ENCODE measurements around the gene TMEM119. TPM values are rescaled to one million over a fixed set of nuclear protein-coding genes. Genes with fewer than 3 reads are reported as not detected.

Gene TMEM119
- total RNA-seq, 5 donors from 2014 or later (not counting 1 experiment from before 2014, with no cell fraction given), result 0.13 to 3.9 (median 0.98) TPM

GRCh38 chr12:108589028-108589839, 8.7 kb downstream of the TMEM119 start:
- ChIA-PET POLR2A (interaction anchor here (0.6 kb wide), 3 partner anchors 51 to 1537 kb away, joined by 3 to 8 read pairs (median 4); no protein-coding TSS in a partner anchor), CTCF (interaction anchor here in 1 of 2 donors (0.6 kb wide), 1 partner anchor 369 kb away, joined by 4 read pairs; no protein-coding TSS in a partner anchor)
- ATAC-seq (replicated peaks in 1 of 4) (no peak), DNase-seq (no peak)
- Mint-ChIP-seq H3K36me3 (no peaks in the 10 kb centered on the region), H3K27me3 (no peaks in the 10 kb centered on the region), H3K4me3 (no peak overlapping the region), H3K9me3 (no peaks in the 10 kb centered on the region), H3K27ac (no peak overlapping the region), H3K4me1 (no peaks in the 10 kb centered on the region)
- H3K36me3 ChIP-seq (ENCODE audit: control insufficient read depth in 2 of 2, extremely low read depth in 1 of 2, insufficient read depth in 1 of 2, low read length in 1 of 2), result no peaks in the 10 kb centered on the region
- H3K27me3 ChIP-seq (replicated peaks in 1 of 2; ENCODE audit: control insufficient read depth in 2 of 2, extremely low read depth in 1 of 2, insufficient read depth in 2 of 2, low read length in 1 of 2), result peaks cover 0 to 23% of the 10 kb centered on the region in 2 experiments
- H3K4me1 ChIP-seq (ENCODE audit: control insufficient read depth in 1 of 2, extremely low read depth in 1 of 2, insufficient read depth in 2 of 2, low read length in 2 of 2), result no peaks in the 10 kb centered on the region
- WGBS (ENCODE audit: insufficient coverage), result 81% methylated on average over 5 of the region's 15 CpGs
- no peak overlapping the region for H3K4me3 ChIP-seq (ENCODE audit: control insufficient read depth in 1 of 2, extremely low read depth in 1 of 2, low read length in 1 of 2)
- no peak overlapping the region for H3K27ac ChIP-seq (ENCODE audit: low read length)
- no peaks in the 10 kb centered on the region for H3K9me3 ChIP-seq

- no peak overlapping the region for H3K27ac ChIP-seq (ENCODE audit: low read length)
- no peaks in the 10 kb centered on the region for H3K36me3 ChIP-seq (ENCODE audit: control insufficient read depth in 2 of 2, extremely low read depth in 1 of 2, insufficient read depth in 1 of 2, low read length in 1 of 2)
- no peaks in the 10 kb centered on the region for H3K9me3 ChIP-seq
- H3K27me3 Mint-ChIP-seq, result no peaks in the 10 kb centered on the region
- no peaks in the 10 kb centered on the region for H3K4me1 ChIP-seq (ENCODE audit: control insufficient read depth in 1 of 2, extremely low read depth in 1 of 2, insufficient read depth in 2 of 2, low read length in 2 of 2)
- DNase-seq (no peak), ATAC-seq (replicated peaks in 1 of 4) (no peak)
- no peak overlapping the region for H3K4me3 ChIP-seq (ENCODE audit: control insufficient read depth in 1 of 2, extremely low read depth in 1 of 2, low read length in 1 of 2)
- H3K27me3 ChIP-seq (replicated peaks in 1 of 2; ENCODE audit: control insufficient read depth in 2 of 2, extremely low read depth in 1 of 2, insufficient read depth in 2 of 2, low read length in 1 of 2), result peaks cover 0 to 23% of the 10 kb centered on the region in 2 experiments
- H3K27ac Mint-ChIP-seq, result no peak overlapping the region
- ChIA-PET CTCF (no interaction called here), POLR2A (no interaction called here)
- H3K36me3 Mint-ChIP-seq, result no peaks in the 10 kb centered on the region
- no peaks in the 10 kb centered on the region for H3K9me3 Mint-ChIP-seq
- no peak overlapping the region for H3K4me3 Mint-ChIP-seq
- no peaks in the 10 kb centered on the region for H3K4me1 Mint-ChIP-seq
- WGBS (ENCODE audit: insufficient coverage), result no CpG with 5 or more reads among the region's 4 CpGs
Measured at GRCh38 chr12:108587826-108588225, 10.1 kb downstream of the TMEM119 start.

DNA sequence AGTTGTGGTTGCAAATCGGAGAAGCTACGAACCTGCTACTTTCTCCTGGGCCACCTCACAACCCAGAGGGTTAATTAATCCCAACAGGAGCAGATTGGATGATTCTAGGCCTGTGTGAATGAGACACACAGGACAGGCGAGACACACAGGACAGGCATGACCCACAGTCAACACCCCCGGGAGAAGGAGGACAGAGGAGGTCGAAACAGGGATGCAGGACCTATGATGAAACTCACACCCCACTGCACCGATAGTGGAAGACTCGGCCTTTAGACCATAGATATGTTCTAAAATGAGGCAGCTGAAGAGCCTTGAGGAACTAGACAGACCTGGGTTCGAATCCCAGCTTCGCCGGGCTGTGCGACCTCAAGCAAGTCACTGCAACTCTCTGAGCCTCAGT, 11.6 kb downstream of the TMEM119 start:
- Histone ChIP-seq H3K4me3 (ENCODE audit: control insufficient read depth in 1 of 2, extremely low read depth in 1 of 2, low read length in 1 of 2) (no peak overlapping the region), H3K27ac (ENCODE audit: low read length) (no peak overlapping the region), H3K27me3 (replicated peaks in 1 of 2; ENCODE audit: control insufficient read depth in 2 of 2, extremely low read depth in 1 of 2, insufficient read depth in 2 of 2, low read length in 1 of 2) (peaks cover 0 to 23% of the 10 kb centered on the region in 2 experiments), H3K4me1 (ENCODE audit: control insufficient read depth in 1 of 2, extremely low read depth in 1 of 2, insufficient read depth in 2 of 2, low read length in 2 of 2) (no peaks in the 10 kb centered on the region), H3K9me3 (no peaks in the 10 kb centered on the region), H3K36me3 (ENCODE audit: control insufficient read depth in 2 of 2, extremely low read depth in 1 of 2, insufficient read depth in 1 of 2, low read length in 1 of 2) (no peaks in the 10 kb centered on the region)
- Mint-ChIP-seq H3K27me3 (no peaks in the 10 kb centered on the region), H3K9me3 (no peaks in the 10 kb centered on the region), H3K4me1 (no peaks in the 10 kb centered on the region), H3K4me3 (no peak overlapping the region), H3K27ac (no peak overlapping the region), H3K36me3 (no peaks in the 10 kb centered on the region)
- 83% methylated on average over 7 of the region's 11 CpGs for WGBS (ENCODE audit: insufficient coverage)
- POLR2A ChIA-PET, result no interaction called here
- ATAC-seq (replicated peaks in 1 of 4) (no peak), DNase-seq (no peak)
- CTCF ChIA-PET, result no interaction called here

- Mint-ChIP-seq H3K36me3 (no peaks in the 10 kb centered on the region), H3K9me3 (no peaks in the 10 kb centered on the region), H3K4me3 (no peak overlapping the region), H3K27me3 (no peaks in the 10 kb centered on the region), H3K27ac (no peak overlapping the region), H3K4me1 (no peaks in the 10 kb centered on the region)
- no peak for ATAC-seq (replicated peaks in 1 of 4)
- POLR2A ChIA-PET, result no interaction called here
- Histone ChIP-seq H3K36me3 (ENCODE audit: control insufficient read depth in 2 of 2, extremely low read depth in 1 of 2, insufficient read depth in 1 of 2, low read length in 1 of 2) (no peaks in the 10 kb centered on the region), H3K27me3 (replicated peaks in 1 of 2; ENCODE audit: control insufficient read depth in 2 of 2, extremely low read depth in 1 of 2, insufficient read depth in 2 of 2, low read length in 1 of 2) (peaks cover 0 to 23% of the 10 kb centered on the region in 2 experiments), H3K27ac (ENCODE audit: low read length) (no peak overlapping the region), H3K4me1 (ENCODE audit: control insufficient read depth in 1 of 2, extremely low read depth in 1 of 2, insufficient read depth in 2 of 2, low read length in 2 of 2) (no peaks in the 10 kb centered on the region), H3K4me3 (ENCODE audit: control insufficient read depth in 1 of 2, extremely low read depth in 1 of 2, low read length in 1 of 2) (no peak overlapping the region), H3K9me3 (no peaks in the 10 kb centered on the region)
- no peak for DNase-seq
- WGBS (ENCODE audit: insufficient coverage), result 83% methylated on average over 1 of the region's 4 CpGs
- CTCF ChIA-PET, result no interaction called here
Measured at GRCh38 chr12:108585864-108586263, 12.0 kb downstream of the TMEM119 start.

- ATAC-seq (replicated peaks in 1 of 4) (no peak), DNase-seq (no peak)
- Mint-ChIP-seq H3K9me3 (no peaks in the 10 kb centered on the region), H3K36me3 (no peaks in the 10 kb centered on the region), H3K27ac (no peak overlapping the region), H3K27me3 (no peaks in the 10 kb centered on the region), H3K4me3 (no peak overlapping the region), H3K4me1 (peaks cover 0 to under 1% (median under 1%) of the 10 kb centered on the region in 3 donors)
- no peak overlapping the region for H3K27ac ChIP-seq (ENCODE audit: low read length)
- H3K36me3 ChIP-seq (ENCODE audit: control insufficient read depth in 2 of 2, extremely low read depth in 1 of 2, insufficient read depth in 1 of 2, low read length in 1 of 2), result no peaks in the 10 kb centered on the region
- ChIA-PET POLR2A (no interaction called here), CTCF (no interaction called here)
- peaks cover 0 to 19% of the 10 kb centered on the region in 2 experiments for H3K27me3 ChIP-seq (replicated peaks in 1 of 2; ENCODE audit: control insufficient read depth in 2 of 2, extremely low read depth in 1 of 2, insufficient read depth in 2 of 2, low read length in 1 of 2)
- 75% methylated on average over 1 of the region's 3 CpGs for WGBS (ENCODE audit: insufficient coverage)
- H3K4me1 ChIP-seq (ENCODE audit: control insufficient read depth in 1 of 2, extremely low read depth in 1 of 2, insufficient read depth in 2 of 2, low read length in 2 of 2), result no peaks in the 10 kb centered on the region
- H3K9me3 ChIP-seq, result no peaks in the 10 kb centered on the region
- H3K4me3 ChIP-seq (ENCODE audit: control insufficient read depth in 1 of 2, extremely low read depth in 1 of 2, low read length in 1 of 2), result no peak overlapping the region
Measured at GRCh38 chr12:108584456-108585065, 13.3 kb downstream of the TMEM119 start.

GRCh38 chr12:108583991-108584390, 13.9 kb downstream of the TMEM119 start:
- Mint-ChIP-seq H3K27ac (no peak overlapping the region), H3K36me3 (no peaks in the 10 kb centered on the region)
- no peak overlapping the region for H3K4me3 ChIP-seq (ENCODE audit: control insufficient read depth in 1 of 2, extremely low read depth in 1 of 2, low read length in 1 of 2)

More at GRCh38 chr12:108583991-108584390, 13.9 kb downstream of the TMEM119 start:
- peaks cover 0 to 13% of the 10 kb centered on the region in 2 experiments for H3K27me3 ChIP-seq (replicated peaks in 1 of 2; ENCODE audit: control insufficient read depth in 2 of 2, extremely low read depth in 1 of 2, insufficient read depth in 2 of 2, low read length in 1 of 2)
- DNase-seq (no peak), ATAC-seq (replicated peaks in 1 of 4) (no peak)
- CTCF ChIA-PET, result no interaction called here
- no peaks in the 10 kb centered on the region for H3K9me3 ChIP-seq
- 84% methylated on average over 6 of the region's 7 CpGs for WGBS (ENCODE audit: insufficient coverage)
- no peak overlapping the region for H3K27ac ChIP-seq (ENCODE audit: low read length)
- peaks cover 0 to 6% (median 3%) of the 10 kb centered on the region in 3 donors for H3K4me1 Mint-ChIP-seq
- POLR2A ChIA-PET, result no interaction called here
- no peaks in the 10 kb centered on the region for H3K4me1 ChIP-seq (ENCODE audit: control insufficient read depth in 1 of 2, extremely low read depth in 1 of 2, insufficient read depth in 2 of 2, low read length in 2 of 2)
- peaks cover 0 to 2% (median 0%) of the 10 kb centered on the region in 3 donors for H3K9me3 Mint-ChIP-seq
- no peaks in the 10 kb centered on the region for H3K36me3 ChIP-seq (ENCODE audit: control insufficient read depth in 2 of 2, extremely low read depth in 1 of 2, insufficient read depth in 1 of 2, low read length in 1 of 2)
- H3K27me3 Mint-ChIP-seq, result no peaks in the 10 kb centered on the region
- no peak overlapping the region for H3K4me3 Mint-ChIP-seq

Measured in T-cell (primary cell).